GM06990 (cell line): ENCODE measurements around the gene DNAJC19.
"Not testable (repeated sequence)": the region's sequence is repeated elsewhere in the genome, so short reads cannot be mapped to it uniquely, and the experiment has no call there.

Experiments used
- DNase-seq: peaks from one replicate; pipeline ENCODE4 v3.0.0-alpha.2; 2011; ENCODE audit not compliant: insufficient read length; ENCODE audit errors: extremely low read depth
- H3K27me3 ChIP-seq: replicated peaks from 2 replicates; pipeline ENCODE4 v1.6.0; 2011; ENCODE audit warnings: low read length; ENCODE audit not compliant: control insufficient read depth, insufficient read depth
- H3K36me3 ChIP-seq: 2 replicates; pipeline ENCODE4 v1.5.1; 2011; ENCODE audit warnings: low read length; ENCODE audit not compliant: control insufficient read depth, insufficient read depth
- H3K4me3 ChIP-seq: replicated peaks from 2 replicates; pipeline ENCODE4 v1.5.1; 2011; ENCODE audit warnings: low read depth, mild to moderate bottlenecking, control low read depth, low read length
- TF ChIP-seq, protein P1 (sequence below): IDR thresholded peaks from 2 replicates; pipeline ENCODE4 v1.5.1; 2011; ENCODE audit warnings: low read length, control low read depth, mild to moderate bottlenecking, inconsistent platforms; ENCODE audit not compliant: insufficient read depth, poor library complexity, severe bottlenecking

Gene DNAJC19

DNA sequence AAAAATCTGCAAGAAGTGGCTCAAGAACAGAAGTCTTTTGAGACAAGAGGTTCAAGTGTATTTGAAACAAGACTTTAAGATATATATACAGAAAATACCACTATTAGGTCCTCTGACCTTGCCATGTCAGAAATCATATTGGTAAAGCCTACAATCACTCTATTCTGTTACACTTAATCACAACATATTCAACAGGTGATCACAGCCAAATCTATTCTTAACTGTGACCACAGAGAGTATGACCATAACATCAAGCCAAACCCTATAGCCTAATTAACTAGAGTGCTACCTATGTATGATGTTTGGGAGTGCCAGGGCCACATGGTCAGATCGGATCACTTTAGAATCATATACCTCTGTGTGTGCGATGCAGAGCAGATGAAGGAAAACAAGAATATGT lies 2.2 kb downstream of the DNAJC19 start:
- TF ChIP-seq, protein P1, sequence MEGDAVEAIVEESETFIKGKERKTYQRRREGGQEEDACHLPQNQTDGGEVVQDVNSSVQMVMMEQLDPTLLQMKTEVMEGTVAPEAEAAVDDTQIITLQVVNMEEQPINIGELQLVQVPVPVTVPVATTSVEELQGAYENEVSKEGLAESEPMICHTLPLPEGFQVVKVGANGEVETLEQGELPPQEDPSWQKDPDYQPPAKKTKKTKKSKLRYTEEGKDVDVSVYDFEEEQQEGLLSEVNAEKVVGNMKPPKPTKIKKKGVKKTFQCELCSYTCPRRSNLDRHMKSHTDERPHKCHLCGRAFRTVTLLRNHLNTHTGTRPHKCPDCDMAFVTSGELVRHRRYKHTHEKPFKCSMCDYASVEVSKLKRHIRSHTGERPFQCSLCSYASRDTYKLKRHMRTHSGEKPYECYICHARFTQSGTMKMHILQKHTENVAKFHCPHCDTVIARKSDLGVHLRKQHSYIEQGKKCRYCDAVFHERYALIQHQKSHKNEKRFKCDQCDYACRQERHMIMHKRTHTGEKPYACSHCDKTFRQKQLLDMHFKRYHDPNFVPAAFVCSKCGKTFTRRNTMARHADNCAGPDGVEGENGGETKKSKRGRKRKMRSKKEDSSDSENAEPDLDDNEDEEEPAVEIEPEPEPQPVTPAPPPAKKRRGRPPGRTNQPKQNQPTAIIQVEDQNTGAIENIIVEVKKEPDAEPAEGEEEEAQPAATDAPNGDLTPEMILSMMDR = no peak
- no peak for DNase-seq
- Histone ChIP-seq H3K36me3 (no peaks in the 10 kb centered on the region; the same call in 1 of the 2 replicates), H3K27me3 (no peaks in the 10 kb centered on the region), H3K4me3 (no peak overlapping the region)

DNA sequence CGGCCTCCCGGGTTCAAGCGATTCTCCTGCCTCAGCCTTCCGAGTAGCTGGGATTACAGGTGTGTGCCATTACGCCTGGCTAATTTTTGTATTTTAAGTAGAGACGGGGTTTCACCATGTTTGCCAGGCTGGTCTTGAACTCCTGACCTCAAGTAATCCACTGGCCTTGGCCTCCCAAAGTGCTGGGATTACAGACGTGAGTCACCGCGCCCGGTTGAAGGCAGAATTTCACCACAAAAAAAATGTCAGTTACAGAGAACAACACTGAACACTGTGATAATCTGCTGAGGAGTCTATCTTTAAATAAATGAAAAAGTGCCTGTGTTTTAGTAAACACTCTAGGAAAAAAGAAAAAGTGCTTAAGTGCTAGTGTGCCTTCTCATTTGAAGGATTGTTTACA lies 3.2 kb downstream of the DNAJC19 start:
- DNase-seq, H3K36me3 ChIP-seq, H3K4me3 ChIP-seq, H3K27me3 ChIP-seq: not testable (repeated sequence)

DNA sequence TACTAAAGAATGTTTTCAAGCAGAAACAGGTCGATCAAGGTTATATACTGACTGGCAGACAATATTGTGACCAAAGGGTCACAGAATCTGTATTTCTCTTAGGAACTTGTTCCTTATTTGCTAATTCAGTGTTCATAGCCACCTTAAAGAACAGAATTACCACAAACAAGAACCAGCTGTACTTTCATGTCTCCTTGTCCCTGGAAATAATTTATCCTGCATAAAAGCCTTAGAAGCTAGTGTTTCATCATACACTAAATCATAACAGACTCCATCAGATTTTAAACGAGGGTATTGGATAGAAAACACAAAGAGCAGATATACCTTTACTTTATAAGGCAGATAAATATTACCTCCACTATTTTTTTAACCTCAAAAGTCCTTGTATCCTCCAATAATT lies 6.4 kb downstream of the DNAJC19 start:
- Histone ChIP-seq H3K27me3 (no peaks in the 10 kb centered on the region), H3K36me3 (no peaks in the 10 kb centered on the region; the same call in none of the 2 replicates), H3K4me3 (no peak overlapping the region)
- no peak for DNase-seq
- TF ChIP-seq, protein P1 = no peak

DNA sequence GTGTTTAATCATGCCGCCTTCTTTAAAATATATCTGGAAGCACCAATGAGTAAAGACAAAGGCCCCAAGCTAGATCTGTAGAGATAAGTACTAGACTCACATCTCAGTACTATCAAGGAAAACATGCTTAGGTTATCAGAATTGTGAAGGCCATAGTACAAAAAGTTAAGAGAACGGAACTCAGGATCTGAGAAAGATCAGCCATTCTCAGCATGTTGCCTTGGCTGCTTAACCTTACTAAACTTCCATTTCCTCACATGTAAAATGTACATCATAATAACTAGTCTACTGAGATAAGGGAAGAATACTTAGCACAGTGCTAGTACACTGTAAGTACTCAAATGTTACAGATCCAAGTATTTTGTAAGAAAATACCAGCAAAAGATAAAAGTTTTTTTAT lies 7.6 kb downstream of the DNAJC19 start:
- no peak overlapping the region for H3K4me3 ChIP-seq
- TF ChIP-seq, protein P1 = no peak
- no peaks in the 10 kb centered on the region; the same call in 1 of the 2 replicates for H3K36me3 ChIP-seq
- H3K27me3 ChIP-seq = no peaks in the 10 kb centered on the region
- no peak for DNase-seq

DNA sequence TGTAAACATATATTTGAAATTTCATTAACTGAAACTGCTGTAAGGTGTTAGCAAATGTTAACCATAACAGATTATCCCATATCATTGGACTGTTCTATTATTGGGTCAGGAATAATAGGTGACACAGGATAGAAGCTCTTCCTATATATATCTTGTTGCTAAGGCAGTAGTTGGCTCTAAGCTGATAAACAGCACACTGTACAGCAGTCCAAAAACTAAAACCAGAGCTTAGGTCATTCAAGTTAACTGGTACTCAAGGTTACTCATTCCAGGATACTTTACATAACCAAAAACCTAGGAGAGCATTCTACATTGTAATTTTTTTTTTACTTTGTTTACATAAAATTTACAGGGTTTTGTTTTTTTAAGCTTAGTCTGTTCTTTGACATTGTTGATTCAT lies 8.9 kb downstream of the DNAJC19 start:
- no peak for DNase-seq
- TF ChIP-seq, protein P1 = no peak
- H3K4me3 ChIP-seq = no peak overlapping the region
- H3K36me3 ChIP-seq = no peaks in the 10 kb centered on the region; the same call in 1 of the 2 replicates
- H3K27me3 ChIP-seq = no peaks in the 10 kb centered on the region

DNA sequence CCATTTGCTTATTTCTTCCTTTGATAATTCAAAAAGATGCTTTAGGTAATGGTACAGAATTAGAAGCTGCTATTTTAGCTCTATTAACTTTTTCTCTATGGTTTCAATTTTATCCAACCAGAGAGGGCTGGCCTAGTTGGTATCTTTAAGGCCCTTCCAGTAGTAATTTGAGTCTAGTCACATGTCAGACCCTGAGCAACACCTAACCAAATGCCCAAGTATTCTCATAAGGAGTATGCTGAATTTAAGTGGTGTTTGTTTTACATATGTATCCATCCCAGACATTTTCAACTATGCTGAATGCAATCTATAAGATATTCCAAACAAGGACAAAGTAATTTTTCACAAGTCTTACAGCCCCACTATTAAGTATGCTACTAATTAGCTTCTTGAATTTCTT lies 9.6 kb downstream of the DNAJC19 start:
- H3K36me3 ChIP-seq = no peaks in the 10 kb centered on the region; the same call in 1 of the 2 replicates
- H3K4me3 ChIP-seq = no peak overlapping the region
- TF ChIP-seq, protein P1 = no peak
- DNase-seq = no peak
- no peaks in the 10 kb centered on the region for H3K27me3 ChIP-seq
